Measurements from ENCODE around the gene TMEM272.

GRCh38 chr13:51856027-51856736 is 11.2 kb upstream of the TMEM272 start:
- TF ChIP-seq, protein P1, sequence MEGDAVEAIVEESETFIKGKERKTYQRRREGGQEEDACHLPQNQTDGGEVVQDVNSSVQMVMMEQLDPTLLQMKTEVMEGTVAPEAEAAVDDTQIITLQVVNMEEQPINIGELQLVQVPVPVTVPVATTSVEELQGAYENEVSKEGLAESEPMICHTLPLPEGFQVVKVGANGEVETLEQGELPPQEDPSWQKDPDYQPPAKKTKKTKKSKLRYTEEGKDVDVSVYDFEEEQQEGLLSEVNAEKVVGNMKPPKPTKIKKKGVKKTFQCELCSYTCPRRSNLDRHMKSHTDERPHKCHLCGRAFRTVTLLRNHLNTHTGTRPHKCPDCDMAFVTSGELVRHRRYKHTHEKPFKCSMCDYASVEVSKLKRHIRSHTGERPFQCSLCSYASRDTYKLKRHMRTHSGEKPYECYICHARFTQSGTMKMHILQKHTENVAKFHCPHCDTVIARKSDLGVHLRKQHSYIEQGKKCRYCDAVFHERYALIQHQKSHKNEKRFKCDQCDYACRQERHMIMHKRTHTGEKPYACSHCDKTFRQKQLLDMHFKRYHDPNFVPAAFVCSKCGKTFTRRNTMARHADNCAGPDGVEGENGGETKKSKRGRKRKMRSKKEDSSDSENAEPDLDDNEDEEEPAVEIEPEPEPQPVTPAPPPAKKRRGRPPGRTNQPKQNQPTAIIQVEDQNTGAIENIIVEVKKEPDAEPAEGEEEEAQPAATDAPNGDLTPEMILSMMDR (IDR thresholded peaks at IDR 0.05): no peak
- TF ChIP-seq POLR2AphosphoS5 (IDR thresholded peaks at IDR 0.05; ENCODE audit: low read depth, low read length) (no peak), REST (IDR thresholded peaks at IDR 0.05; ENCODE audit: insufficient read depth in 1 of 2, low read depth in 2 of 2, low read length in 1 of 2) (no peak), TCF7L2 (IDR thresholded peaks at IDR 0.05; ENCODE audit: low read depth, low read length) (no peak)

Measured in Panc1 (cell line).